Nephron (organoid): ENCODE data around the gene HTR2C.

Experiments
- H3K27ac Mint-ChIP-seq, 3 experiments: 2 replicates each; pipeline ENCODE4 v1.8.0; 2020; ENCODE audit warnings: mixed read lengths in 3 of 3, mild to moderate bottlenecking in 2 of 3, moderate library complexity in 1 of 3
- H3K27me3 Mint-ChIP-seq: 2 replicates; pipeline ENCODE4 v1.8.0; 2021; ENCODE audit warnings: low read depth, mild to moderate bottlenecking, moderate library complexity, mixed read lengths
- H3K36me3 Mint-ChIP-seq: 2 replicates; pipeline ENCODE4 v1.8.0; 2020; ENCODE audit warnings: low read depth, mixed read lengths
- H3K4me1 Mint-ChIP-seq: 2 replicates; pipeline ENCODE4 v1.8.0; 2020; ENCODE audit warnings: mixed read lengths
- H3K4me3 Mint-ChIP-seq, 3 experiments: 2 replicates each; pipeline ENCODE4 v1.8.0; 2020; ENCODE audit warnings: mild to moderate bottlenecking in 3 of 3, mixed read lengths in 3 of 3, moderate library complexity in 2 of 3
- H3K9me3 Mint-ChIP-seq: 2 replicates; pipeline ENCODE4 v1.8.0; 2020; ENCODE audit warnings: mixed read lengths
- TF ChIP-seq, protein P1 (sequence below), 3 experiments: fragments of 200-600 bp; sonication (generic); IDR thresholded peaks; one replicate each; pipeline ENCODE4 v1.5.0; 2021; ENCODE audit warnings: antibody characterized with exemption in 3 of 3; ENCODE audit not compliant: unreplicated experiment in 3 of 3

The HTR2C gene

DNA sequence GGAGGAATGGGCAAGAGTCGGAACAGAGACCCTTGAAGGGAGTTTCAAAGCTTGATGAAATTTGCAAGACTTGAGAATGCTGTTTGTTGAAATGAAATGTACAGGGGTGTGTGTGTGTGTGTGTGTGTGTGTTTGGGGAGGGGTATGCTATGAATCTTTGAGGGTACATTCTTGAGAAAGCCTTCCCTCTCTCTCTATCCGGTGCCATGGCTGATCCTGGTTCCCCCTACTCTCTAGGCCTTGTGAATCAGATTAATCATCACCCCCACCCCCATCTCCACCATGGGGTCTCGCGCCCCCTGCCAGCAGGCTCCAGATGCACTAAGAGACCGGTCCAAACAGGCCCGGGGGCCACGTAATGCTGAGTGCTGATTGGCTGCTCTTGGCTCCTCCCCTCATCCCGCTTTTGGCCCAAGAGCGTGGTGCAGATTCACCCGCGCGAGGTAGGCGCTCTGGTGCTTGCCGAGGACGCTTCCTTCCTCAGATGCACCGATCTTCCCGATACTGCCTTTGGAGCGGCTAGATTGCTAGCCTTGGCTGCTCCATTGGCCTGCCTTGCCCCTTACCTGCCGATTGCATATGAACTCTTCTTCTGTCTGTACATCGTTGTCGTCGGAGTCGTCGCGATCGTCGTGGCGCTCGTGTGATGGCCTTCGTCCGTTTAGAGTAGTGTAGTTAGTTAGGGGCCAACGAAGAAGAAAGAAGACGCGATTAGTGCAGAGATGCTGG, at the start of gene HTR2C:
Gene HTR2C (plus strand): TSS at position 441 of the 729 bp plus-strand sequence. CDS start 142,851 bp downstream, outside the sequence.
- Mint-ChIP-seq H3K36me3 (no peaks in the 10 kb centered on the region), H3K4me1 (peaks cover 27% of the 10 kb centered on the region), H3K4me3 (peak within 1 kb of the TSS; percentile 79 to 86 (median 79)), H3K27ac (no peak within 1 kb of the TSS), H3K27me3 (peaks cover 99% of the 10 kb centered on the region), H3K9me3 (peaks cover 5% of the 10 kb centered on the region)
- TF ChIP-seq, protein P1, sequence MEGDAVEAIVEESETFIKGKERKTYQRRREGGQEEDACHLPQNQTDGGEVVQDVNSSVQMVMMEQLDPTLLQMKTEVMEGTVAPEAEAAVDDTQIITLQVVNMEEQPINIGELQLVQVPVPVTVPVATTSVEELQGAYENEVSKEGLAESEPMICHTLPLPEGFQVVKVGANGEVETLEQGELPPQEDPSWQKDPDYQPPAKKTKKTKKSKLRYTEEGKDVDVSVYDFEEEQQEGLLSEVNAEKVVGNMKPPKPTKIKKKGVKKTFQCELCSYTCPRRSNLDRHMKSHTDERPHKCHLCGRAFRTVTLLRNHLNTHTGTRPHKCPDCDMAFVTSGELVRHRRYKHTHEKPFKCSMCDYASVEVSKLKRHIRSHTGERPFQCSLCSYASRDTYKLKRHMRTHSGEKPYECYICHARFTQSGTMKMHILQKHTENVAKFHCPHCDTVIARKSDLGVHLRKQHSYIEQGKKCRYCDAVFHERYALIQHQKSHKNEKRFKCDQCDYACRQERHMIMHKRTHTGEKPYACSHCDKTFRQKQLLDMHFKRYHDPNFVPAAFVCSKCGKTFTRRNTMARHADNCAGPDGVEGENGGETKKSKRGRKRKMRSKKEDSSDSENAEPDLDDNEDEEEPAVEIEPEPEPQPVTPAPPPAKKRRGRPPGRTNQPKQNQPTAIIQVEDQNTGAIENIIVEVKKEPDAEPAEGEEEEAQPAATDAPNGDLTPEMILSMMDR (IDR thresholded peaks at IDR 0.05; ENCODE audit: unreplicated experiment in 3 of 3) = no peak

DNA sequence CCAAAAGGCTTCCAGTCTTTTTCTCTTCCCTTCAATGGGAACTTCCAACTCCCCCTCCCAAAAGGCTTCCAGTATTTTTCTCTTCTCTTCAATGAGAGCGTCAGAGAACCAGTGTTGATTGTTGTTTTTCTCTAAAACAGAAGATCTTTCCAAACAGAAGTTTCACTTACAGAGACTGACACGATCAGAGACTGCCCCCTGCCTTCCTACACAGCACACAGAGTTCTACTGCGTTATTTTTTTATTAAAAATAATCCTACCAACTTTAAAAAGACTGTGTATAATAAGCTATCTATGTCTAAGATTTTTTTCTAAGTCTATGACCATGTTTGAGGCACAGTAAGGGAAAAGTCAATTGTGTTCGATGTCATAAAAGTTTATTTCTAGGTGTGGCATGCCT, 3.5 kb upstream of the HTR2C start:
- H3K36me3 Mint-ChIP-seq = no peaks in the 10 kb centered on the region
- H3K4me3 Mint-ChIP-seq = no peak overlapping the region
- peaks cover 27% of the 10 kb centered on the region for H3K4me1 Mint-ChIP-seq
- peaks cover 88% of the 10 kb centered on the region for H3K27me3 Mint-ChIP-seq
- H3K27ac Mint-ChIP-seq = no peak overlapping the region
- peaks cover 5% of the 10 kb centered on the region for H3K9me3 Mint-ChIP-seq
- TF ChIP-seq, protein P1 (IDR thresholded peaks at IDR 0.05; ENCODE audit: unreplicated experiment in 3 of 3) = peak; percentile 25 to 39 (median 26)

DNA sequence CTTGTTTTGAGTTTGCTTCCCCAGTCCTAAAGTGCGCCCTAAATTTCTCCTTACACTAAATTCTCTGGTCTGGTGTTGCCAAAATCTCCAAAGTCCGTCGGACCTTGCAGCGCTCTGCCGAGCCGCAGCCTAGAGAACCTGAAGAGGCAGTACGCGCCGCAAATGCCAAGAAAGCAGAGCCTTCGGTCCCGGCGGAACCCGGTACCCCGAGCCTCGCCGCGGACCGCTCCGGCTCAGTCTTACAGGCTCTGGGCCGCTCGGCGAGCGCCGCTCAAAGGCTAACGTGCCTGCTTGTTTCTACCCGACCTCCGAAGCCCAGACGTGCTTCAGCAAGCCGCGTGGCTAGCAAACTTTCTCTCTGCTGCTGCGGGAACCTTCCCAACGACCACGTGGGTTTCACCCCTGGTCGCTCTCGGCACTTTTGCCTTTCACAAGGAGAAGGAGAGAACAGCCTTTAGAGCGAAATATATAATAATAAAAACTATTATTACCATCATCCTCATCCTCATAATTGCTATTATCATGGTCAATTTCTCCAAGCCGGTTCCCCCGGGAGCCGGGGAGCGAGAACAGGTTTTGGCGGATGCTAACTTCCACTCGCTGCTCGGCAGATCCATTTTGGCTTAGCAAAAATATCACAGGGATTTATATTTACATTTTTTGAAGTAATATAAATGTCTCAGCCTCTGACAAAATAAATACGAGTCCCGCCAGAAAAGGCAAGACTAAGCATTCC, 2.2 kb upstream of the HTR2C start:
- H3K36me3 Mint-ChIP-seq = no peaks in the 10 kb centered on the region
- TF ChIP-seq, protein P1 (IDR thresholded peaks at IDR 0.05; ENCODE audit: unreplicated experiment in 3 of 3) = no peak
- peak overlapping the region; percentile 68 to 75 (median 73) for H3K4me3 Mint-ChIP-seq
- peaks cover 5% of the 10 kb centered on the region for H3K9me3 Mint-ChIP-seq
- peaks cover 97% of the 10 kb centered on the region for H3K27me3 Mint-ChIP-seq
- peaks cover 27% of the 10 kb centered on the region for H3K4me1 Mint-ChIP-seq
- H3K27ac Mint-ChIP-seq = no peak overlapping the region

DNA sequence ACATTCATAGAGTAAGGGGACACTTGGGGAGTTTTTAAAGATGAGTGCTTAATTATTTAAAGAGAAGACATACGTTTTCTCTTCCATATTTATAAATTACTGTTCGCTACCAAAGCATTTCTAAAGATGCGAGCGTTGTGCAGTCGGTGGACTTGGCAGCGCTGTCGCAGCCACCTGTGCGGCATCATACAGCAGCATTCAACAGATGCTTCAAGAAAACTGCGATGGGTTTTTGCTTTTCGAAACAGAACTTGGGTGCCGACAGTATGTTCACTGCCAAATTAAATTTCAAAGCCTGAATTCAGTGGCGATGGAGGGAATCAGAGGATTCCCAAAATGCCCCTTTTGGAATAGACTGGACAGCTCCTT, 1.6 kb upstream of the HTR2C start:
- Mint-ChIP-seq H3K36me3 (no peaks in the 10 kb centered on the region), H3K9me3 (peaks cover 5% of the 10 kb centered on the region), H3K4me3 (peak overlapping the region; percentile 68 to 79 (median 75)), H3K4me1 (peaks cover 27% of the 10 kb centered on the region), H3K27ac (no peak overlapping the region), H3K27me3 (peaks cover 99% of the 10 kb centered on the region)
- TF ChIP-seq, protein P1 (IDR thresholded peaks at IDR 0.05; ENCODE audit: unreplicated experiment in 3 of 3) = no peak

DNA sequence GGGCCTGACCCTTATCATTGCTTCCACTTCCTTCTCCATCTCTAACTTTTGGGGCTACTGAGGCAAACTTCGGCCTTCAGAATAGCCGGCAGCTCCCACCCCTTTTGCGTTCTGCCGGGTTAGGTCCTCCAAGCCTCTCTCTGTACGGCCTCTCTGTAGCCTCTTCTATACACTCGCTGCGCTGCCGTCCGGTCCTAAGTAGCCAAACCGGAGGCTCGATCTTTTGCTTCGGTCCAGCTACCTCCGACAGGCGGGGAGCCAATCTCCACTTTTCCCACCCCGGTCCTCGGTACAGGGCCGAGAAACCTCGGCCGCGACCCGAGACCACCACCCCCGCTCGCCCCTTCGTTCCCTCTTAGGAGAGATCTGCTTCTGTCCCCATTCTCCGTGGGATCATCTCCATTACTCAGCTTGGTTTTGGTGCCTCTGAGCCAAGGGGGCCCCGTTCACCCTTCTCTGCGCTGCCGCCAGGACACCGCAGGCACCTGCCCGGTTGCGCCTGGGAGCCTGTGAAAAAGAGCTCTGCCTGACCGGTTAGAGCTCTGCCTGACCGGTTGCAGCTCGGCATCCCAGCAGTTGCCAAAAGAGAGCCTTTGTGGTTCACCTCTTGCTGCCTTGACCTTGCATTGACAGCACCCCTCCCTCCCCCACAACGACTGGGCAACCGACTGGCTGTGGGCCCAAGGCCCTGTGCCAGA, 1.0 kb upstream of the HTR2C start:
- H3K9me3 Mint-ChIP-seq = peaks cover 5% of the 10 kb centered on the region
- no peaks in the 10 kb centered on the region for H3K36me3 Mint-ChIP-seq
- peaks cover 99% of the 10 kb centered on the region for H3K27me3 Mint-ChIP-seq
- H3K4me1 Mint-ChIP-seq = peaks cover 27% of the 10 kb centered on the region
- H3K4me3 Mint-ChIP-seq = peak overlapping the region; percentile 65 to 86 (median 79)
- no peak overlapping the region for H3K27ac Mint-ChIP-seq
- TF ChIP-seq, protein P1 (IDR thresholded peaks at IDR 0.05; ENCODE audit: unreplicated experiment in 3 of 3) = no peak
